WTC11 (cell line): ENCODE results near the gene PXN. TPM values are rescaled to one million over a fixed set of nuclear protein-coding genes. Genes with fewer than 3 reads are reported as not detected.

Experiments used
- ATAC-seq: fragments of 200-7000 bp; cut with Tn5 transposase; 2 replicates; pipeline ENCODE4 v1.10.0; 2021; ENCODE audit warnings: mild to moderate bottlenecking, moderate library complexity
- CTCF ChIA-PET: fragments of 300-600 bp; sonication (Branson Sonifier 250); formaldehyde crosslinking; loops from one replicate; lab custom pipeline; 2021; ENCODE audit warnings: antibody characterized with exemption; lab: Charles Lee
- POLR2A ChIA-PET: fragments of 350-600 bp; sonication (Branson Sonifier 250); formaldehyde crosslinking; loops from one replicate; lab custom pipeline; 2021; ENCODE audit warnings: antibody characterized with exemption; lab: Charles Lee
- DNase-seq: peaks from one replicate; pipeline ENCODE4 v3.0.0; 2021; ENCODE audit warnings: low spot score
- H3K27ac Mint-ChIP-seq: 2 replicates; pipeline ENCODE4 v1.8.0; 2021; ENCODE audit warnings: mixed read lengths
- H3K27me3 Mint-ChIP-seq: 2 replicates; pipeline ENCODE4 v1.8.0; 2021; ENCODE audit warnings: low read depth, mild to moderate bottlenecking, moderate library complexity, mixed read lengths
- H3K36me3 Mint-ChIP-seq: 2 replicates; pipeline ENCODE4 v1.8.0; 2021; ENCODE audit warnings: mixed read lengths
- H3K4me1 Mint-ChIP-seq: 2 replicates; pipeline ENCODE4 v1.8.0; 2022; ENCODE audit warnings: mixed read lengths
- H3K4me3 Mint-ChIP-seq: 2 replicates; pipeline ENCODE4 v1.8.0; 2021; ENCODE audit warnings: mild to moderate bottlenecking, moderate library complexity, mixed read lengths
- H3K9me3 Mint-ChIP-seq: 2 replicates; pipeline ENCODE4 v1.8.0; 2021; ENCODE audit warnings: mixed read lengths
- AR ChIP-seq: fragments of 250-450 bp; sonication (Bioruptor Pico); IDR thresholded peaks from 2 replicates; pipeline ENCODE4 v1.9.0; 2021; ENCODE audit warnings: mild to moderate bottlenecking
- ATF3 ChIP-seq: sonication (generic); formaldehyde crosslinking; conservative IDR thresholded peaks from 2 replicates; pipeline ENCODE4 v1.8.1; 2022; ENCODE audit warnings: mild to moderate bottlenecking, missing genetic modification reagents
- ATF6 ChIP-seq: sonication (generic); formaldehyde crosslinking; IDR thresholded peaks from 2 replicates; pipeline ENCODE4 v1.8.1; 2023; ENCODE audit warnings: mild to moderate bottlenecking, missing genetic modification reagents
- E2F4 ChIP-seq: sonication (generic); formaldehyde crosslinking; IDR thresholded peaks from 2 replicates; pipeline ENCODE4 v1.8.1; 2022; ENCODE audit warnings: low read depth, mild to moderate bottlenecking, moderate library complexity, missing genetic modification reagents, borderline replicate concordance
- EMX1 ChIP-seq: fragments of 250-450 bp; sonication (Bioruptor Pico); IDR thresholded peaks from 2 replicates; pipeline ENCODE4 v1.8.0; 2021; ENCODE audit warnings: mild to moderate bottlenecking
- GABPB1 ChIP-seq: sonication (generic); formaldehyde crosslinking; IDR thresholded peaks from 2 replicates; pipeline ENCODE4 v1.8.1; 2023; ENCODE audit warnings: mild to moderate bottlenecking, missing genetic modification reagents
- NFE2L1 ChIP-seq: sonication (generic); formaldehyde crosslinking; IDR thresholded peaks from 2 replicates; pipeline ENCODE4 v1.8.1; 2023; ENCODE audit warnings: missing genetic modification reagents
- OVOL2 ChIP-seq: fragments of 250-450 bp; sonication (Bioruptor Pico); IDR thresholded peaks from 2 replicates; pipeline ENCODE4 v1.9.0; 2021; ENCODE audit warnings: mild to moderate bottlenecking, borderline replicate concordance
- PRDM15 ChIP-seq: sonication (generic); formaldehyde crosslinking; IDR thresholded peaks from 2 replicates; pipeline ENCODE4 v1.8.0; 2022; ENCODE audit warnings: missing genetic modification reagents
- SOX15 ChIP-seq: fragments of 250-450 bp; sonication (Bioruptor Pico); IDR thresholded peaks from 2 replicates; pipeline ENCODE4 v1.9.0; 2021; ENCODE audit warnings: mild to moderate bottlenecking
- STAT6 ChIP-seq: sonication (generic); formaldehyde crosslinking; conservative IDR thresholded peaks from 2 replicates; pipeline ENCODE4 v1.8.1; 2023; ENCODE audit warnings: mild to moderate bottlenecking, low read depth, missing genetic modification reagents, moderate library complexity
- TCF7 ChIP-seq: sonication (generic); formaldehyde crosslinking; IDR thresholded peaks from 2 replicates; pipeline ENCODE4 v1.8.0; 2022; ENCODE audit warnings: mild to moderate bottlenecking, low read depth, missing genetic modification reagents, moderate library complexity
- TEAD1 ChIP-seq: sonication (generic); formaldehyde crosslinking; IDR thresholded peaks from 2 replicates; pipeline ENCODE4 v1.8.0; 2022; ENCODE audit warnings: mild to moderate bottlenecking, missing genetic modification reagents
- TP53 ChIP-seq: sonication (generic); formaldehyde crosslinking; IDR thresholded peaks from 2 replicates; pipeline ENCODE4 v1.8.1; 2023; ENCODE audit warnings: mild to moderate bottlenecking, missing genetic modification reagents
- ZNF232 ChIP-seq: sonication (generic); formaldehyde crosslinking; IDR thresholded peaks from 2 replicates; pipeline ENCODE4 v1.8.0; 2022; ENCODE audit warnings: mild to moderate bottlenecking, missing genetic modification reagents
- total RNA-seq: library from RNA; stranded (reverse); gene quantifications from 3 replicates; pipeline ENCODE4 v1.2.3, GENCODE V29; 2021

PXN gene
- total RNA-seq, 1 experiment from 2014 or later = 132 TPM

- peaks cover 57% of the 10 kb centered on the region for H3K36me3 Mint-ChIP-seq
- TF ChIP-seq NFE2L1 (CRISPR knock-in tag) (no peak), EMX1 (0 out of 2 replicates have a peak, but pooled peaks have one; percentile 61)
- ChIA-PET POLR2A (interaction anchor here (0.5 to 3.8 kb wide), 15 partner anchors 9 to 387 kb away, joined by 3 to 97 read pairs (median 4); partner anchors contain the start of genes POP5, PXN, RAB35 and RNU4-1), CTCF (interaction anchor here (0.7 to 2.9 kb wide), 18 partner anchors 9 to 266 kb away, joined by 3 to 86 read pairs (median 8); partner anchors contain the start of genes PXN, RAB35, RNU4-2 and SIRT4)
- ATAC-seq (no peak), DNase-seq (no peak)
- peak overlapping the region; percentile 99 for H3K27ac Mint-ChIP-seq
- peaks cover 22% of the 10 kb centered on the region for H3K4me1 Mint-ChIP-seq
- H3K9me3 Mint-ChIP-seq = no peaks in the 10 kb centered on the region
- H3K4me3 Mint-ChIP-seq = peak overlapping the region; percentile 97
- no peaks in the 10 kb centered on the region for H3K27me3 Mint-ChIP-seq
These were observed 65.1 kb downstream of the PXN start for GRCh38 chr12:120200364-120200800.

GRCh38 chr12:120199595-120200306 is 65.8 kb downstream of the PXN start:
- Mint-ChIP-seq H3K27ac (peak overlapping the region; percentile 99), H3K4me3 (peak overlapping the region; percentile 97), H3K27me3 (no peaks in the 10 kb centered on the region), H3K4me1 (peaks cover 27% of the 10 kb centered on the region), H3K9me3 (no peaks in the 10 kb centered on the region), H3K36me3 (peaks cover 55% of the 10 kb centered on the region)
- DNase-seq = no peak
- no peak for ATAC-seq
- ChIA-PET CTCF (interaction anchor here (1.5 kb wide), 1 partner anchor 28 kb away, joined by 4 read pairs; no protein-coding TSS in a partner anchor), POLR2A (interaction anchor here (0.7 to 3.8 kb wide), 4 partner anchors 8 to 92 kb away, joined by 3 to 97 read pairs (median 22); partner anchors contain the start of genes RNU4-1 and RNU4-2)
- TF ChIP-seq TEAD1 (CRISPR knock-in tag) (no peak), E2F4 (no peak), ZNF232 (no peak), STAT6 (CRISPR knock-in tag) (no peak), TCF7 (CRISPR knock-in tag) (no peak), OVOL2 (CRISPR knock-in tag) (no peak), TP53 (no peak), GABPB1 (CRISPR knock-in tag) (0 out of 2 replicates have a peak, but pooled peaks have one; percentile 13), ATF3 (CRISPR knock-in tag) (no peak)

- CTCF ChIA-PET = interaction anchor here (1.5 kb wide), 1 partner anchor 29 kb away, joined by 4 read pairs; no protein-coding TSS in a partner anchor
- H3K9me3 Mint-ChIP-seq = no peaks in the 10 kb centered on the region
- POLR2A ChIA-PET = no interaction called here
- ATAC-seq = no peak
- H3K4me1 Mint-ChIP-seq = peaks cover 27% of the 10 kb centered on the region
- peaks cover 52% of the 10 kb centered on the region for H3K36me3 Mint-ChIP-seq
- TF ChIP-seq ATF6 (CRISPR knock-in tag) (no peak), AR (CRISPR knock-in tag) (no peak), PRDM15 (peak; percentile 14; the same call in 1 of the 2 replicates), TP53 (no peak), ZNF232 (no peak), SOX15 (no peak)
- peak overlapping the region; percentile 97 for H3K4me3 Mint-ChIP-seq
- DNase-seq = no peak
- H3K27me3 Mint-ChIP-seq = no peaks in the 10 kb centered on the region
- H3K27ac Mint-ChIP-seq = peak overlapping the region; percentile 99
These were observed 66.5 kb downstream of the PXN start for GRCh38 chr12:120199025-120199424.
